DLD1 (cell line): Measurements from ENCODE around the gene MUC21.
"Not testable (repeated sequence)": the region's sequence is repeated elsewhere in the genome, so short reads cannot be mapped to it uniquely, and the experiment has no call there.

Source experiments
- in situ Hi-C: cut with HindIII; loops from 2 replicates; pipeline ENCODE4 v1.10.0; 2017; ENCODE audit warnings: low sequenced_read_pairs

Gene MUC21

GRCh38 chr6:30966154-30966553 is 17.4 kb upstream of the MUC21 start:
- in situ Hi-C loops: no loop called here

GRCh38 chr6:30969171-30969570 is 14.3 kb upstream of the MUC21 start:
- in situ Hi-C loops: not testable (repeated sequence)

- in situ Hi-C loops: no loop called here
These were observed 12.6 kb upstream of the MUC21 start for GRCh38 chr6:30970946-30971345.

DNA sequence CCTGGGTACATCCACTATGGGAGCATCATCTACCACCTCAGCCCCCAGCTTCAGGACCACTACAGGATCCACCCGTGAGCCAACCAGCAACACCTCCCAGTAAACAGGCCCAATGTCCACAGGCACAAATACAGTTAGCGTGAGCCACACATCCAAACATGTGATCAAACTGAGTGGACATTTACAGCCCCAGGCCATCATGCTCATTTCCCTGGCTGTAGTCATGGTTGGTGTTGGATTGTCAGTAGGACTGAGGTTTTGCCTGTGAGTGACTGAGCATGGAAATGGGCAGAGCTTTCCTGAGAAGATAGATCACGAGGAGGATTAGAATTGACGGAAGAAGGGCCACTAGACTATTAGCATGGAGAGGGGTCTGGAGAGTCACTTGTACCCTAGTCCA is 10.7 kb upstream of the MUC21 start:
- in situ Hi-C loops: no loop called here

GRCh38 chr6:30974490-30975252 is 8.8 kb upstream of the MUC21 start:
- in situ Hi-C loops: no loop called here

DNA sequence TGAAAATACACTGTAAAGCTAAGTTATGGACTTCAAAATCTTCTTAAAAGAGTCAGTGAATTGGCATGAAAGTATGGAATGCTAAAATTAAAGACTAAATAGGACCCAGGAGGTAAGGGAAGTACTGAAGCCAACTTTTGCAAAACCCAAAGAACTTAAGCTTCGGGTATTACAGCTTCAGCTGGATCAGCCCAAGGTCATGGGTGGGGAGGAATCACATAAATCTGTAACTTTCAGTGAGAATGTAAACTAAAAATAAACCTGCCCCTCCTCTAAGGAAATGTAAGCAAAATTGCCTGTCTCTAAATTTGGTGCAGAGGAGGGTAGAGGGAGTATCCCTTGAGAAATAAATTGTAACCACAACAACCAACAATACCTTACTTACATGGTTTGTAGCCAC is 4.4 kb upstream of the MUC21 start:
- in situ Hi-C loops: no loop called here

DNA sequence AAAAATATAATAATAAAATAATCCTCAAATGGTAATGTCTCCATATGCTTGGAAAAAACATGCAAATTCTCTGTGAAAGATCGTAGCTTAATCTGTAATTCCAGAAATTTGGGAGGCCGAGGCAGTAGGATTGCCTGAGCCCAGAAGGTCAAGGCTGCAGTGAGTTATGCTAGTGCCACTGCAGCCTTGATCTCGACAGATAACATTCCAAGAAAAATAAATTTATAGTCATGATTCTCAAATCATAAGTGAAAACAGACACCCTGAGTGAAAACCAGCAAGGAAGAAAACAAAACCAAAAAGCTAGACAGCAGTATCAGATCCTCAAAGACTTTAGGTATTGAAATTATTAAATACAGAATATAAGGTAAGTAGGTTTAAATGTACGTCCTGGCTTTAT is 3.8 kb upstream of the MUC21 start:
- in situ Hi-C loops: no loop called here

GRCh38 chr6:30981942-30982772 is 1.4 kb upstream of the MUC21 start:
- in situ Hi-C loops: no loop called here

DNA sequence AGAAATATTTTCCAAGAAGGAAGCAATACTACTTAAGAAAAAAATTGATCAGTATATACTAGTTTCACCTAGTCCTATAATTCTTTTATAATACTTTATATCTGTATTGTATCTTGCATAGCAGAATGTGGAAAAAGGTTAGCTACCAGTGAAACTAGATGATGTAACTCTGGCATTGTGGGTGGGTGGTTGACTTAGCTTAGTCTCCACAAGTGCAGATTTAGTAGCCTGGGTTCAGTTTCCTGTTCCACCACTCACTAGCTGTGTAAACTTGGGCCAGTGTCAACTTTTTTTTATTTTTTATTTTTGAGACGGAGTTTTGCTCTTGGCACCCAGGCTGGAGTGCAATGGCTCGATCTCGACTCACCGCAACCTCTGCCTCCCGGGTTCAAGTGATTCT is 2.0 kb downstream of the MUC21 start:
- in situ Hi-C loops: no loop called here

GRCh38 chr6:30987304-30987703 is 3.8 kb downstream of the MUC21 start:
- in situ Hi-C loops: no loop called here

DNA sequence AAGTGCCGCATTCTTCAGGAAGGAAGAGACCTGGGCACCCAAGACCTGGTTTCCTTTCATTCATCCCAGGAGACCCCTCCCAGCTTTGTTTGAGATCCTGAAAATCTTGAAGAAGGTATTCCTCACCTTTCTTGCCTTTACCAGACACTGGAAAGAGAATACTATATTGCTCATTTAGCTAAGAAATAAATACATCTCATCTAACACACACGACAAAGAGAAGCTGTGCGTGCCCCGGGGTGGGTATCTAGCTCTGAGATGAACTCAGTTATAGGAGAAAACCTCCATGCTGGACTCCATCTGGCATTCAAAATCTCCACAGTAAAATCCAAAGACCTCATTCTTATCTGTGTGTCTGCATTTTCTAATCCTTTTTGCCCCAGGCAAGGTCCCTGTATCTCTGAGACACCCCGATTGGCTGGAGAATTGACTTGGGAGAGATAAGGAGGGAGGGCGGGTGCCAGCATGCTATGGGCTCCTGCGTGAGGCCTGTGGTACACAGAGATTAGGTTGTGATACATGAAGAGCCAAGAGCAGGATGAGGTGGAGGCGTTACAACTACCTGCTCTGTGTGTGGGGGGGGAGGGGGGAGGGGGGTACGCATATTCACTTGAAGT is 4.8 kb downstream of the MUC21 start:
- in situ Hi-C loops: no loop called here

GRCh38 chr6:30990422-30991086 is 7.0 kb downstream of the MUC21 start:
- in situ Hi-C loops: no loop called here

- in situ Hi-C loops: no loop called here
These were observed 8.4 kb downstream of the MUC21 start for GRCh38 chr6:30991891-30992290.

- in situ Hi-C loops: no loop called here
These were observed 13.8 kb downstream of the MUC21 start for GRCh38 chr6:30997301-30997700.

- in situ Hi-C loops: no loop called here
These were observed 15.3 kb downstream of the MUC21 start for GRCh38 chr6:30998785-30999184.

GRCh38 chr6:31000067-31000860 is 16.7 kb downstream of the MUC21 start:
- in situ Hi-C loops: not testable (repeated sequence)

GRCh38 chr6:31001281-31001888 is 17.9 kb downstream of the MUC21 start:
- in situ Hi-C loops: no loop called here

GRCh38 chr6:31002471-31002870 is 19.0 kb downstream of the MUC21 start:
- in situ Hi-C loops: no loop called here

DNA sequence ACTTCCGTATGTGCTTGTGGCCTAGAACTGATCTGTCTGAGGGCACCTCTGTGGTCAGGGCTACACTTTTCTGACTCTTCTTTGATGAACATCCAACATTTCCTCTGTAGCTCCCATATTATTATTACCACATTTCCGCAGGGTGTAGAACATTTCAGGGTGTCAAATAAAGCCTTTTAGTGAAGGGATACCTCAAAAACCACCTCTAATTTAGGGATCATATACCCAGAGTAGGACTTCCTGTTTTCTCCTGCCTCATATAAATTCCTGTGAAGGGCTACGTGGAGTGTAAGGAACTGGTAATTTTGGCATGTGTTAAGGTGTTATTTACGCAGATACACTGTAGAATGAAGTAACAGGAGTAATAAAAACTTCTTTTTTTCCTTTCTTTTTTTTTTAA is 21.3 kb downstream of the MUC21 start:
- in situ Hi-C loops: no loop called here
